Glomerular visceral epithelial cell (primary cell): ENCODE measurements around the gene CPLANE1.
A peak's percentile ranks its signal among the peaks of the same experiment; 100 is the strongest.
"Not testable (repeated sequence)": the region's sequence is repeated elsewhere in the genome, so short reads cannot be mapped to it uniquely, and the experiment has no call there.

Experiments used
- DNase-seq: peaks from one replicate; pipeline ENCODE4 v3.0.0-alpha.2; 2016; ENCODE audit errors: extremely low spot score

CPLANE1 gene

DNA sequence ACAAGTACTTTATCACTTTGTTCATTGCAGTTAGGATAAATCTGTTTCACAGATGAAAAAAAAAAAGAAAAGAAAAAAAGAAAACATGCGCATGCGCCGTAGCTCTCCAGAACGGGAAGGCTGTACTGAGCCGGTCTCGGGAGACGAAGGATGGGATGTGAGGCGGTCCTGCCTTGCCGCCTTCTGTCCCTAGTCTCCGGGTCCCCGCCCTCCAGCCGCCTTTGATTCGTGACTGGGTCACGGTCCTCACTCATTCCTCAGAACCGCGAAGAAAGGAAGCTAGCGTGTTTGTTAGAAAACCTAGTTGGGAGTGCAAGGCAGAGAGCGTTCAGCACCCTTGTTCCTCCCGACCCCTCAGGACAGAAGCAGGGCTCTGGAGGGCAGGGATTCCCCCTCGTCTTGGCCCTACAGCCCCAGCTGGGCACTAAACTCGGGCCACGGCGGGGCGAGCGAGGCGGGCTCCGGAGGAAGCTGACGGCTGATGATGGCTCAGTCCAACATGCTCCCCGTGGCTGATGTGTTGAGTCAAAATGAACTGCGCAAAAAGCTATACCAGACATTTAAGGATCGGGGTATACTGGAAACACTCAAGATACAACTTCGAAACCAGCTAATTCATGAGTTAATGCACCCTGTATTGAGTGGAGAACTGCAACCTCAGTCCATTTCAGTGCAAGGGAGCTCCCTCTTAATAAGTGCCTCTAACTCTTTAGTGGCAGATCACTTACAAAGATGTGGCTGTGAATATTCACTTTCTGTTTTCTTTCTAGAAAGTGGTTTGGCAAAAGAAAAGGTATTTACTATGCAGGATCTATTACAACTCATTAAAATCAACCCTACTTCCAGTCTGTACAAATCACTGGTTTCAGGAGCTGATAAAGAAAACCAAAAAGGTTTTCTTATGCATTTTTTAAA, 40.0 kb downstream of the CPLANE1 start:
- DNase-seq, result no peak

DNA sequence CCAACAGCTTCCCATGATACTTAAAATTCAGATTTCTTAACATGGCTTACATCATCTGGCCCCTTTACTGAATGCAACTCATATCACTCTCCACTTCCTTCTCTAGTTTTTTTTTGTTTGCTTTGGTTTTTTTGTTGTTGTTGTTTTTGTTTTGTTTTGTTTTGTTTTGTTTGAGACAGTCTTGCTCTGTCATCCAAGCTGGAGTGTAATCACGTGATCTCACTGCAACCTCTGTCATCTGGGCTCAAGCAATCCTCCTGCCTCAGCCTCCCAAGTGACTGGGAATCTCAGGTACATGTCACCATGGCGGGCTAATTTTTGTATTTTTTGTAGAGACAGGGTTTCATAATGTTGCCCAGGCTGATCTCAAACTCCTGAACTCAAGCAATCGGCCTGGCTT, 41.4 kb downstream of the CPLANE1 start:
- DNase-seq, result no peak

DNA sequence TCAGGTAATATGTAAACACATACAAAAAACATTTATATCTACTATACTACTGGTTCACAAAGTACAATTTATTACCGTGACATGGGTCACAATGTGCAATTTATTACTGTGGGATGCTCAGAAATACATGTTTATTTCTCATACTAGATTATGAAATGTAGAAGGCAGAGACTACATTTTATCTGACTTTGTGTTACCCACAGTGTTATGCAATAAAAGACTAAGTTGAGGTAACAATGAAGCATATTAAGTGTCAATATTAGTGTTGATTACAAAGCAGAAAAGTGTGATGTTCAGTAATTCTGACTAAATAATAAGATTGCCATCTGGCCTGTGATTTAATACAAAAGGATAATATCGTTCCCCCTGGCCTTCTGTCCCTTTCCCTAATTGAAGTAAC, 42.4 kb downstream of the CPLANE1 start:
- no peak for DNase-seq

DNA sequence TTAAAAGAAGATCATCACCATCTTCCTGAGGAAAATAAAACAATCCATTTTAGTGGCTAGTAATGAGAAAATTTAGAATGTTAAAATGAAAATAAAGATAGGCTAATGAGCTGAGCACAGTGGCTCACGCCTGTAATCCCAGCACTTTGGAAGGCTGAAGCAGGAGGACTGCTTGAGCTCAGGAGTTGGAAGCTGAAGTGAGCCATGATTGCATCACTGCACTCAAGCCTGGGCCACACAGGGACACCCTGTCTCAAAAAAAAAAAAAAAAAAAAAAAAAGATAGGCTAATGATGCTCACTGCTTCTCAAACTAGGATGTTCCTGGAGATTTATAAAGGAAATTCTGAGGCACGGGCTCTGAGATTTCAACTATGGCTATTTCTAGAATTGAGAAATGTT, 50.3 kb downstream of the CPLANE1 start:
- no peak for DNase-seq

DNA sequence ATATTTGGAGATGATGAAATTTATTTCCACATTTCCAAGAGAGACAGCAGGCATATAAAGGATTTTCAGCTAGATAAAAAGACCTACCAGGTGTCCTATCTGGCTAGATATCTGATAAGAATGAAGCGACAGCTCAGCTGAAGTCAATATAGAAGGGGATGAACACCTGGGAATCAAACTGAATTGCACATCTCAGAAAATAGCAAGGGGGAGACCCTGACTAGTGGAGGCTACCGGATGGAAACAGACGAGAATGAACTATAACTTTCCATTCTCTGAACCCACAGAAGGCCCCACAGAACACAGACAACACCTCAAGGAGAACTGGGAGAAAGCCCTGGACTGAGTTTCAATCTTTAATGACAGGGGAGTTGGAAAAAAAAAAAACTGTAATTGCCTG, 51.1 kb downstream of the CPLANE1 start:
- DNase-seq, result no peak

DNA sequence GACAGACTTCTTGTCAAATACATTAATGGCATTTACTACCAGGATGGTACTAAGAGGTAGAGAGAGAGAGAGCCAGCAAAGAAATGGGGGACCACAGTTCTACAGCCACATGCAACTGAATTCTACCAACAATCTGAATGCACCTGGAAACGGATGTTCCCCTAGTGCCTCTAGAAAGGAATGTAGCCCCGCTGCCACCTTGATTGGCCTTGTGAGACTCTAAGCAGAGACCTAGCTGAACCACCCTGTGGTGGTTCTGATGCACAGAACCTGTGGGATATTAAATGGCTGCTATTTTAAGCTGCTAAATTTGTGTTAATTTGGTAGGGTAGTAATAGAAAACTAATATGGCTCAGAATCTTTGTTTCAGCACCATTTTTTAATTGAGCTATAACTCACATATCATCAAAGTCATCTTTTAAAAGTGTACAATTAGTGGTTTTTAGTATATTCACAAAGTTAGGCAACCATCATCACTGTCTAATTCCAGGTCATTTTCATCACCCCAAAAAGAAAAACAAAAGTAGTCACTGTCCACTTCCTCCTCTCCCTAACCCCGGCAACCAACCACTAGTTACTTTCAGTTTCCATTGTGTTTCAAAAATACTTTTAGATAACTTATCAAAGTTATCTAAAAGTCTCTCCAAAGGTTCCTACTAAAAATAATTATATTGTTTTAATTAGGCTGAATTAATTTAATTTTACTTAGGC, 51.7 kb downstream of the CPLANE1 start:
- DNase-seq, result peak; percentile 11

DNA sequence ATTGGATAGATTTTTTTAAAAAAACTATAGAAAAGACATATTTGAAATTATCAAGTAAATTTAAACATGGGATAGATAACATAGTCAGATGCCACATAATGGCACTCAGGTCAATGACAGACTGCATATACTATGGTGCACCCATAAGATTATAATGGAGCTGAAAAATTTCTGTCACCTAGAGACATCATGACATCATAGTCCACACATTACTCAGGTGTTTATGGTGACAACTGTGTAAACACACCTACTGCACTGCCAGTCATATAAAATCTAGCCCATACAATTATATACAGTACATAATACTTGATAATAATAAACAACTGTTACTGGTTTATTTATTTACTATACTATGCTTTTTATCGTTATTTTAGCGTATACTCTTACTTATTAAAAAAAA, 58.6 kb downstream of the CPLANE1 start:
- no peak for DNase-seq

DNA sequence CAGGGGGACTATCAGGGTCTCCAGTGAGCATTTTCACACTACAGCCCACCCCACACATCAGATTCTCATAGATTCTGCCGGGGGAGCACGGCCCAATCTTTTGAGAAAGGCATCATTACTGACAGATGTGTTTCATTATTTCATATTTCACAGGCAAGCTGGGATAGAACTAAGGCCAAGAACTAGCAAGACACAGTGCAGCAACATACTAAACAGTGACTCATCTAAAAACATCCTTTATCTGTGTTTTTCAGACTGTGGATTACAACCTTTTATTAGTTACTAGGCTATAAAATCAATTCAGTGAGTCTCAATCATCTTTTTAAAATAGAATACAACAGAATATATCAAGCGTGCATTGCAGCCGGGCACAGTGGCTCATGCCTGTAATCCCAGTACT, 59.8 kb downstream of the CPLANE1 start:
- no peak for DNase-seq

DNA sequence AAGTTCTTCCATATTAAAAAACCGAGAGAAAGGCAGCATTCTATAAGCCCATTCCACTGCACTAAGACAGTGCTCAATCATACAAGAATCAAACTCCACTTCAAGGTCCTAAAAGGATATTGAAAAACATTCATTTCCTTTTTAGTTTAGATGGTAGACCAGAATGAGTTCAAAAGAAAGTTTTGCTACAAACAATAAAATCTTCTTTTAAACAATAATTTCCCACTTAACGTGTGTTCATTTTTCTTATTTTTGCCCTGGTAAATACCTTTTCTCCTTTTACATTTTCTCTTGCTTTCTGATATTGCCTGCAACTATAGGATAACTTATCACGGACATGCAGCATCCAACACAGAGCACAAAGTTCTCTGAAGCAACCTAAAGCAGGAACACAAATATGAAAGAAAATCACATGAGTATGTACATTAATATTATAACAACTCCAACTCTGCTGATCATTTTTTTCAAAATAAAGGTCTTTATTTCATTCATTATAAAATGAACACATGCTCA, 61.7 kb downstream of the CPLANE1 start:
- DNase-seq, result no peak

DNA sequence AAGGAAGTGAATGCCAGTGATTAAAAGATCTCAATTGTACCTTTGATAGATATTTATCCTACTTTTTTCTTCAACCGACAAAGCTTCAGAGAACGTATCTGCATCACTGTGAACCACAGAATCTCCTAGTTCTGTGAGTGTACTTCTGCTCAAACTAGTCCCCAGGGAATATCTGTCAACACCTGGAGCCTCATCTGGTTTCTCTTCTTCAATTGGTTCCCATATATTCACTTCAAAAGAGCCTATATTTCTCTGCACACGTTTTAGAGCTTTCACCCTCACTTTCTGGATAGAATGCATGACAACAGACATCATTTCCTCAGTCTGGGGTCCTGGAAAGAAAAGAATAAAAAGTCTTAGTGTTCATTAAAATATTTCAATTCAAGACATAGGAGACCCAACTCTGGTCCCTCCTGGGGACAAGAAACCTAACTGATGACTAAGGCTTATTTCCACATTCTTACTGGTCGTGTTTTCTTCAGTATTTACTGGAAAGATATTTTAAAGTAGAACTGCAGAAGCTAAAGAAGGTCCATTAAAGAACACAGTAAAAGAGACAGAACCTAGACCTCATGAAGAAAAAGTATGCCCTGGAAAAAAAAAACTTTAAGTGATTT, 64.3 kb downstream of the CPLANE1 start:
- DNase-seq, result no peak

DNA sequence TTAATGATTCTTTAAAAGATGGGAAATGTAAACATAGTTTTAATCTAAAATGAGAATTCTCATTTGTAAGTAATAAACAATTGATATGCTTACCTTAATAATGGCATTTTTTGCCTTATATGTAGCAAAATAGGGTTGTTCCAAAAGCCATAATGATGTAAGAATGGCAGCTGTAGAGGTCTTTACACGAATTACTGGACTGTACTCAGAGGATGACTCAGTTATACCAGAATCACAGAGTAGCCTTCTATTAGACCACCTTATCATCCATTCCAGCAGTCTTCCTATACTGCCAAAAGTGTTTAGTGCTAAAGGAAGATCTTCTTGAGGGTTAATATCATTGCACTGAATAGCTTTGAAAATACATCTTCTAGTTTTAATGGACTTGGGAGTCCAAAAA, 66.5 kb downstream of the CPLANE1 start:
- no peak for DNase-seq

DNA sequence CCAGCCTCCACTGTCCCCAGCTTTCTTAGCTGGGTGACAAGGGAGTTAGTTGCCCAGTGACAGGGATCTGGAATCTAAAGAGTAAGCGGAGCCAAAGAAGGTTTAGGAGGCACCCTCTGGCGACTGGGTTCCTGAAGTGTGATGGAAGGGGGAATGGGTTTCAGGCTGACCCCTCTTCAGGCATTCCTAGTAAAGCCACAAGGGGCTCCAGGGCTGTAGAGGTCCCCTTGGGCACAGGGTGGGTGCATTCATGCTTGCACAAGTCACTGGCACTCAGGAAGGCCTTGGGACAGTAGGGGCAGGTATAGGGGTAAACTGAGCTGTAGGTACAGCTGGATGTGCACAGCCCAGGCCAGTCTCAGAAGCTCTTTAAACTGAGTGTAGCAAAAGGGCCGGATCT, 74.2 kb downstream of the CPLANE1 start:
- no peak for DNase-seq

DNA sequence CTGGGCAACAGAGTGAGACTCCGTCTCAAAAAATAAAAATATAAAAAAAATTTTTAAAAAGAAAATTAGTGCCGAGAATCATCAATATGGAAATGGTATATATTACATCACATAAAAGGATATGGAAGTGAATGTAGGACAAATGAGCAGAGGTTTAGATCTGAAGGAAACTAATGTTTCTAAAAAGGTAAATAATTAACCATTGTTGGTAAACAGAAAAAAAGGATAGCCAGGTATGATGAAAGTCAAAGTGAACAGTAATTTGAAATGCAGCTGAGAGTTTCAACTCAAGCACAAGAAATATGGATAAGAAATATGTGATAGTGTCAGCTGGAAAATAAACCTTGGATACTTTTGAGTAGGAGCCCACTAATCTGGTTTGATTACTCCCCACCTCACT, 76.2 kb downstream of the CPLANE1 start:
- DNase-seq, result no peak

DNA sequence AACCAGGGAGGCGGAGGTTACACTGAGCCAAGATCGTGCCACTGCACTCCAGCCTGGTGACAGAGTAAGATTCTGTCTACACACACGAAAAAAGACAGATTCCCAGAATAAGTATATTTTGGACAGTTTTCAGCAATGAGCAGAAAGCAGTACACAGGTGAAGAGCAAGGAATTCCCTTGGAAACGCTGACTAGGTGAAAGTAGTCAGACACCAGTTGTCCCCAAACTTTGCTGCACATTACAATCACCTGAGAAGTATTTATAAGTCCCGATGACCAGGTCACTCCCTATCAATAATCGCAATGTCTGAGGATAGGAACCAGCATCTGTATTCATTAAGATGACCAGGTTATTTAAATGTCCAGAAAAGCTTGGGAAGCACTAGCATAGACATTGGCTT, 78.3 kb downstream of the CPLANE1 start:
- DNase-seq, result no peak

DNA sequence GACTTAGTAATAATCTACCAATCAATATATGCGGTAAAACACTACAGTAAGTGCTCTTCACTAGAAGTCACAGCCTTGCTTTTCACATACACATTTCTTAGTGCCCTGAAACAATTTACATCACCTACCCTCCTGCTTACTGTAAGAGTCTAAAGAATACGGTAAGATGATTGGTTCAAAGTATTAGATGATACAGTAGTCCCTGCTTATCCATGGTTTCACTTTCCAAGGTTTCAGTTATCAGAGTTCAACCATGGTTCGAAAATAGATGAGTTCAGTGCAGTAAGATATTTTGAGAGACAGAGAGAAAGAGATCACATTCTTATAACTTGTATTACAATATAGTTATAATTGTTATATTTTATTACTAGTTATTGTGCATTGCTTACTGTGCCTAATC, 83.0 kb downstream of the CPLANE1 start:
- no peak for DNase-seq

DNA sequence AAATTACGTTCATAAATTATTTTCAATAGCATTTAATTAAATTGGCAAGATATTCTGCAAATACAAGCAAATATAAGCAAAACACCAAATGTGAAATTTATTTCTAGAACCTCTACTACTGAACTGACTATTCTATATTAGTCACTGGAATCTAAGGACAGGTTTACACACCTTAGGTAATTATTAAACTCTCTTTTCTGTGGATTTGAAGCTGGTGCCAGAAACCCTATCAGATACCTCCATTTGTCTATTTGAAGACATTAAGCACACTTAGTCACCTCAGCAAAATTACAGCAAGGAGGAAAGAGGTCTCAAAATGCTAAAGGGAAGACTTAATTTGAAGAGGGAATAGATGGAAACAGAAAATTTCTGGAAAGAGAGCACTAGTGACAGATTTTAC, 83.4 kb downstream of the CPLANE1 start:
- DNase-seq, result peak; percentile 41

DNA sequence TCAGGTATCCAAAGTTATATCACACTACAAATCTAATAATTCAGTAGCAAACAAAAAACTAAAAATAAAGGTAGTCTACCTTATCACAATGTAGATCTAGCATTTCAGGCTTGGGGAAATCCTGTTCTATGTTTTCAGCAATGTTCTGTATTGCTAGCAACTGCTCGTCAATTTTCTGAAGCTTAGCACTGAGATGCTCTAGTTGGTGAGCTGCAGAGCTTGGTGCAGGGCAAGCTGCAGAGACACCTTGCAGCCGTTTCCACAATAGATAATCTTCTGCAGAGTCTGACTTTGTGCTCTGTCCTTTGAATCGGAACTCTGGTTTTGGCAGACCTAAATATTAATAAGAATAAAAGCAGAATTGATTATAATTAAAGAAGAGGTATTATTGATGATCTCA, 95.5 kb downstream of the CPLANE1 start:
- no peak for DNase-seq

DNA sequence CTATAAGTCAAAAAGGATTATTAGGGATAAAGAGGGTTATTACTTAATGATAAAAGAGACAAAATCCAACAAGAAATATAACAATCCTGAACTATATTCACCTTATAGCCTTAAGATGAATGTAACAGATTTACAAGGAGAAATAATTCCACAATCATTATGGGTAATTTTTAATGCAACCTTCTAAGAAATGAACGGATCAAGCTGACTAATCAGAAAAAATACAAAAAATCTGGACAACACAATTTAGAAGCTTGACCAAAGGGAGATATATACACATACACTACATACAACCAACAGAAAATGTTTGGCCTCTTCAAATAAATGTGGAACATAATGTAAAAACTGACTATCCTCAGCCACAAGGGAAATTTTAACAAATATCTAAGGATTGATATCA, 102.3 kb downstream of the CPLANE1 start:
- DNase-seq, result no peak

DNA sequence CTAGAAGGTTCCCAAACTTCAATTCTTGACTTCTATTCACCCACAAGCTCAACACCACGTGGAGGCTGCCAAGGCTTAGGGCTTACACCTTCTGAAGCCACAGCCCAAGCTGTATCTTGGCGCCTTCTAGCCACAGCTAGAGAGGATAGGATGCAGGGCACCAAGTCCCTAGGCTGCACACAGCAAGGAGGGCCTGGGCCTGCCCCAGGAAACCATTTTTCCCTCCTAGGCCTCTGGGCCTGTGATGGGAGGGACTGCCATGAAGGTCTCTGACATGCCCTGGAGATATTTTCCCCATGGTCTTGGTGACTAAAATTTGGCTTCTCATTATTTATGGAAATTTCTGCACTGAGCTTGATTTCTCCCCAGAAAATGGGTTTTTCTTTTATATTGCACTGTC, 112.5 kb downstream of the CPLANE1 start:
- DNase-seq, result no peak

DNA sequence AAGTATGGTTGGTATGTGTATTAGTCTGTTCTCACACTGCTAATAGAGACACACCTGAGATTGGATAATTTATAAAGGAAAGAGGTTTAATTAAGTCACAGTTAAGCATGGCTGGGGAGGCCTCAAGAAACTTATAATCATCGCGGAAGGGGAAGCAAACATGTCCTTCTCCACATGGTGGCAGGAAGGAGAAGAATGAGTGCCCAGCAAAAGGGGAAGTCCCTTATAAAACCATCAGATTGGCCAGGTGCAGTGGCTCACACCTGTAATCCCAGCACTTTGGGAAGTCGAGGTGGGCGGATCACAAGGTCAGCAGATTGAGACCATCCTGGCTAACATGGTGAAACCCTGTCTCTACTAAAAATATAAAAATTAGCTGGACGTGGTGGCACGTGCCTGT, 113.9 kb downstream of the CPLANE1 start:
- not testable (repeated sequence) for DNase-seq

DNA sequence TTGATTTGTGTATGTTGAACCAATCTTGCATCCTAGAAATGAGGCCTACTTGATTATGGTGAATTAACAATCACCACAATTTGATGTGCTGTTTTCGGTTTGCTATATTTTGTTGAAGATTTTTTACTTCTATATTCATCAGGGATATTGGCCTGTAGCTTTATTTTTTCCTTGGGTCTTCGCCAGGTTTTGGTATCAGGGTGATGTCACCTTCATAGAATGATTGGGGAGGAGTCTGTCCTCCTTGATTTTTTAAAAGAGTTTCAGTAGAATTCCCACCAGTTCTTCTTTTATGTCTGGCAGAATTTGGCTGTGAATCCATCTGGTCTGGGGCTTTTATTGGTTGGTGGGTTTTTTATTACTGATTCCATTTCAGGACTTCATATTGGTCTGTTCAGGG, 115.2 kb downstream of the CPLANE1 start:
- peak; percentile 33 for DNase-seq

DNA sequence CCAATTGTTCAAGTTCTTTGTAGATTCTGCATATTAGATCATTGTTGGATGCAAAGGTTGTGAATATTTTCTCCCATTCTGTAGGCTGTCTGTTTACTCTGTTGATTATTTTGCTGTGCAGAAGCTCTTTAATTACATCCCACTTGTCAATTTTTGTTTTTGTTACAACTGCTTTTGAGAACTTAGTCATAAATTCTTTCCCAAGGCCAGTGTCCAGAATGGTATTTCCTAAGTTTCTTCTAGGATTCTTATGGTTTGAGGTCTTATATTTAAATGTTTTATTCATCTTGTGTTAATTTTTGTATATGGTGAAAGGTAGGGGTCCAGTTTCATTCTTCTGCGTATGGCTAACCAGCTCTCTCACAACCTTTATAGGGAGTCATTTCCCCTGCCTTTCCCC, 116.5 kb downstream of the CPLANE1 start:
- no peak for DNase-seq

DNA sequence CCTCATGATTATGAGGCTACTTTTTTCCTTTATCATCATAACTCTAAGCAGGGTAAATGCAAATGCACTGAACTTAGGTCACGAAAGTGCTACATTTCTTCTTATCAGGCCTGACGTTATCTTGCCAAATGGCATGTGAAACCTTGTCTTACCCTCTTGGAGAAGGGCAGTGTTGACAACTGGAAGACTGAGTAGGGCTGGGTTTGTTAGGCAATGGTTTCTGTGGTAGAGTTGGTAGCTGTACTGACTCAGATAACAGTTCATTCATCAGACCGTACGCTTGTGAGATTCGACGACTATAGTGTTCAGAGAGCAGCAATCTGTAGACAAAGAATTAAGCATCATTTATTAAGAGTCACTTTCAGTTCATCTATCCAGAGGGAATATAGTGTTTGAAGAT, 127.7 kb downstream of the CPLANE1 start:
- DNase-seq, result no peak
